Adrenal gland (tissue), 12 donors: Measurements from ENCODE around the gene NACA2. TPM values are rescaled to one million over a fixed set of nuclear protein-coding genes. Genes with fewer than 3 reads are reported as not detected.

ENCODE experiments used
- DNase-seq, 7 donors: peaks; one replicate each; pipeline ENCODE4 v3.0.0-alpha.2; 2019 to 2020
- H3K27ac ChIP-seq, 5 donors: fragments of 200-600 bp; sonication (generic) in 4 of 5; 1 replicate in 3 of 5; 2 replicates in 2 of 5; pipeline versions ENCODE4 v1.5.1 to v1.8.0; 2016 to 2020; ENCODE audit warnings: mild to moderate bottlenecking in 1 of 5
- H3K27me3 ChIP-seq: fragments of 200-600 bp; 2 replicates; pipeline ENCODE4 v1.8.0; 2021
- H3K36me3 ChIP-seq, 2 donors: fragments of 200-600 bp; replicated peaks in 1 of 2; 1 replicate in 1 of 2; 2 replicates in 1 of 2; pipeline versions ENCODE4 v1.5.1 to v1.8.0; 2018 to 2022
- H3K4me1 ChIP-seq, 2 donors: fragments of 200-600 bp; replicated peaks in 1 of 2; 1 replicate in 1 of 2; 2 replicates in 1 of 2; pipeline versions ENCODE4 v1.5.1 to v1.8.0; 2018 to 2021
- H3K4me3 ChIP-seq, 4 donors: fragments of 200-600 bp; sonication (generic) in 3 of 4; one replicate each; pipeline ENCODE4 v1.5.1; 2016 to 2018
- H3K9me3 ChIP-seq, 3 donors: fragments of 200-600 bp; sonication (generic) in 1 of 3; replicated peaks in 1 of 3; 1 replicate in 2 of 3; 2 replicates in 1 of 3; pipeline versions ENCODE4 v1.5.1 to v1.8.0; 2016 to 2021
- POLR2A ChIP-seq, 2 donors: fragments of 450-650 bp; IDR thresholded peaks; one replicate each; pipeline ENCODE4 v1.6.1; 2017; ENCODE audit warnings: antibody characterized with exemption in 2 of 2, mild to moderate bottlenecking in 2 of 2, moderate library complexity in 1 of 2
- WGBS, 4 donors: extraction: QIAGEN DNeasy Blood & Tissue Kit in 2 of 4; methylation state at CpG; one replicate each; pipeline versions ENCODE4 v1.1.5 to v1.1.7; 2013 to 2017; 5-methylcytosine and 5-hydroxymethylcytosine counted together
- intact Hi-C, 2 donors: fragments of 100-400 bp; cut with DNase I; formaldehyde crosslinking; loops; one replicate each; pipeline versions ENCODE4 v1.14.1 to v1.15.0; 2022 to 2023
- polyA plus RNA-seq, 3 donors: library from polyadenylated mRNA; stranded (reverse); fragments of 200-250 nt in 2 of 3; fragments of 350-450 nt in 1 of 3; fragmentation: Illumina TruSeq in 1 of 3; extraction: RNeasy Lipid Tissue Mini Kit (QIAGEN cat#74804) in 1 of 3; gene quantifications; one replicate each; pipeline ENCODE4 v1.2.3, GENCODE V29; 2013 to 2014
- total RNA-seq, 9 donors: library from RNA; depleted of rRNA in 4 of 9; stranded (reverse); fragments of >200 nt in 4 of 9; fragments of 120-200 nt in 1 of 9; fragmentation: NEBNext Ultra II Directional in 1 of 9; extraction: Animal tissue kit (Norgen Biotek cat#: 25700) in 1 of 9; gene quantifications; one replicate each; pipeline versions ENCODE4 v1.1.0 to v1.2.4, GENCODE V29; 2013 to 2023
- TF ChIP-seq, protein P1 (sequence below), 6 experiments: fragments of 450-650 bp in 4 of 6; fragments of 200-600 bp in 2 of 6; sonication (generic) in 1 of 6; IDR thresholded peaks; 1 replicate in 5 of 6; 2 replicates in 1 of 6; pipeline versions ENCODE4 v1.5.1 to v1.8.0; 2016 to 2021; ENCODE audit warnings: antibody characterized with exemption in 6 of 6, mild to moderate bottlenecking in 2 of 6, moderate library complexity in 1 of 6
- donor health status: healthy with polysubstance abuse.
- donor health status: Bipolar disorder and iron deficiency.
- donor health status: DM: yes; HTN: yes; CAD: no.
- donor health status: DM: no; HTN: no; CAD: no.
- donor health status: DM: no; HTN: no; CAD: no.
- donor health status: DM: yes; HTN: yes; CAD: no.

NACA2 gene
- total and polyA plus RNA-seq, 12 donors = 0.27 to 0.28 TPM; not detected in 10

DNA sequence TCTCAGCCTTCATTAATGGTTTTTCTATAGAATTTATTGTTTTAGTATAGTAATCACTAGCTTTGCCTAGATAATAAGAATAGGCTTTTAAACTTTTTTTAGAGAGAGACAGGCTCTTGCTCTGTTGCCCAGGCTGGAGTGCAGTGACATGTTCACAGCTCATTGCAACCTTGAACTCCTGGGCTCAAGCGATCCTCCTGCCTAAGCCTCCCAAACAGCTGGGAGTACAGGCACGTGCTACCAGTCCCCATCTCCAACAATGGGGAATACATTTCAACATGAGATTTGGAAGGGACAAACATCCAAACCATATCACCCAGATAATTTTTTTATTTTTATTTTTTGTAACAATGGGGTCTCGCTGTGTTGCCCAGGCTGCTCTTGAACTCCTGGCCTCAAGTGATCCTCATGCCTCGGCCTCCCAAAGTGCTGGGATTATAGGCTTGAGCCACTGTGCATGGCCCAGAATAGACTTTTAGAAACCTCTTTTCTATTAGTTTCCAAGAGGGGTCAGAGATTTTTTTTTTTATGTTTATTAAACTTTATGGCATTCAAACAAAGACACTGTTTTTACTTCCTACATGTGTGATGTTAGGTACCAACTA, 7.3 kb downstream of the NACA2 start:
- no peak for TF ChIP-seq POLR2A (IDR thresholded peaks at IDR 0.05)
- TF ChIP-seq, protein P1, sequence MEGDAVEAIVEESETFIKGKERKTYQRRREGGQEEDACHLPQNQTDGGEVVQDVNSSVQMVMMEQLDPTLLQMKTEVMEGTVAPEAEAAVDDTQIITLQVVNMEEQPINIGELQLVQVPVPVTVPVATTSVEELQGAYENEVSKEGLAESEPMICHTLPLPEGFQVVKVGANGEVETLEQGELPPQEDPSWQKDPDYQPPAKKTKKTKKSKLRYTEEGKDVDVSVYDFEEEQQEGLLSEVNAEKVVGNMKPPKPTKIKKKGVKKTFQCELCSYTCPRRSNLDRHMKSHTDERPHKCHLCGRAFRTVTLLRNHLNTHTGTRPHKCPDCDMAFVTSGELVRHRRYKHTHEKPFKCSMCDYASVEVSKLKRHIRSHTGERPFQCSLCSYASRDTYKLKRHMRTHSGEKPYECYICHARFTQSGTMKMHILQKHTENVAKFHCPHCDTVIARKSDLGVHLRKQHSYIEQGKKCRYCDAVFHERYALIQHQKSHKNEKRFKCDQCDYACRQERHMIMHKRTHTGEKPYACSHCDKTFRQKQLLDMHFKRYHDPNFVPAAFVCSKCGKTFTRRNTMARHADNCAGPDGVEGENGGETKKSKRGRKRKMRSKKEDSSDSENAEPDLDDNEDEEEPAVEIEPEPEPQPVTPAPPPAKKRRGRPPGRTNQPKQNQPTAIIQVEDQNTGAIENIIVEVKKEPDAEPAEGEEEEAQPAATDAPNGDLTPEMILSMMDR (IDR thresholded peaks at IDR 0.05) = no peak
- Histone ChIP-seq H3K4me1 (no peaks in the 10 kb centered on the region), H3K36me3 (no peaks in the 10 kb centered on the region), H3K9me3 (no peaks in the 10 kb centered on the region), H3K27ac (no peak overlapping the region), H3K4me3 (no peak overlapping the region), H3K27me3 (peaks cover 5% of the 10 kb centered on the region)
- intact Hi-C loops = no loop called here
- WGBS, 4 donors = 88 to 91% (median 90%) methylated on average over 4 of the region's 4 CpGs
- DNase-seq = no peak

DNA sequence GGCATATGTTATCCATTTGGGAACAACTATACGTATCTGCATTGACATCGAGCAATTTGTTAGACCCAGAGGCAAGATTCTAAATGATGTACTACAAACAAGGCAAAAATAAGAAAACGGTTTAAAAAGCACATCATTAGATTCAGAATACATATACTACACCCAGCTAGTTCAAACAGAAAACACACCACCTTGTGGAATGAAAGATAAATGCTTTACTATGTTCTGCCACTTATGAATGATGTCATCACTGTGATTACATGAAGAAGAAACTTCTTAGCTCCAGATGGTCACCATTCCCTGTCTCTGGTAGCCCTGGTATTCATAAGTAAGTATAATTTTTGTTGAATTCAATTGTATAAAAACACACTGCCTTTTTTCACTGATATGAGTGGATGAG, 7.8 kb downstream of the NACA2 start:
- H3K4me1 ChIP-seq = no peaks in the 10 kb centered on the region
- TF ChIP-seq, protein P1 (IDR thresholded peaks at IDR 0.05) = peak in 2 of 6 experiments; percentile 3 to 12
- TF ChIP-seq POLR2A (IDR thresholded peaks at IDR 0.05) = no peak
- intact Hi-C loops = no loop called here
- no peak overlapping the region for H3K4me3 ChIP-seq
- H3K36me3 ChIP-seq = no peaks in the 10 kb centered on the region
- DNase-seq = no peak
- no peaks in the 10 kb centered on the region for H3K9me3 ChIP-seq
- peaks cover 5% of the 10 kb centered on the region for H3K27me3 ChIP-seq
- H3K27ac ChIP-seq = no peak overlapping the region
- 76 to 84% (median 78%) methylated on average over 3 of the region's 3 CpGs for WGBS, 4 donors

DNA sequence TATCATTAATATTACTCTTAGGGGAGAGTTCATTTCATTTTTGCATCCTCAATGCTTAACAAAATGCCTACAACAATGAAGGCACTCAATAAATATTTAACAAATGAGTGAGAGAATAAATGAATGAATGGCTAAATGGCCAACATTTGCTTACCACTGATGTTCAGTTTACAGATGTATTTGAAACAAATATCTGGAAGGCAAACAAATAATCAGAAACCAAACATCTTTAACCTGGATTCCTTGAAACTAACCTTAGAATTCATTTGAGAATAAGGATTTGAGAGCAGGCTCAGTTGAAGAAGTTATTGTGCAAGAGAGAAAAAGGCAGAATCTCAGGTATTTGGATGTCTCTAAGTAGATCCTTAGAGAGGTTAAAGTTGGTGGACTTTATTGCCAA, 8.4 kb downstream of the NACA2 start:
- H3K27ac ChIP-seq = no peak overlapping the region
- peaks cover 5% of the 10 kb centered on the region for H3K27me3 ChIP-seq
- no peaks in the 10 kb centered on the region for H3K9me3 ChIP-seq
- no peaks in the 10 kb centered on the region for H3K36me3 ChIP-seq
- no peaks in the 10 kb centered on the region for H3K4me1 ChIP-seq
- no peak for DNase-seq
- intact Hi-C loops = no loop called here
- TF ChIP-seq POLR2A (IDR thresholded peaks at IDR 0.05) = no peak
- TF ChIP-seq, protein P1 (IDR thresholded peaks at IDR 0.05) = no peak
- no peak overlapping the region for H3K4me3 ChIP-seq

DNA sequence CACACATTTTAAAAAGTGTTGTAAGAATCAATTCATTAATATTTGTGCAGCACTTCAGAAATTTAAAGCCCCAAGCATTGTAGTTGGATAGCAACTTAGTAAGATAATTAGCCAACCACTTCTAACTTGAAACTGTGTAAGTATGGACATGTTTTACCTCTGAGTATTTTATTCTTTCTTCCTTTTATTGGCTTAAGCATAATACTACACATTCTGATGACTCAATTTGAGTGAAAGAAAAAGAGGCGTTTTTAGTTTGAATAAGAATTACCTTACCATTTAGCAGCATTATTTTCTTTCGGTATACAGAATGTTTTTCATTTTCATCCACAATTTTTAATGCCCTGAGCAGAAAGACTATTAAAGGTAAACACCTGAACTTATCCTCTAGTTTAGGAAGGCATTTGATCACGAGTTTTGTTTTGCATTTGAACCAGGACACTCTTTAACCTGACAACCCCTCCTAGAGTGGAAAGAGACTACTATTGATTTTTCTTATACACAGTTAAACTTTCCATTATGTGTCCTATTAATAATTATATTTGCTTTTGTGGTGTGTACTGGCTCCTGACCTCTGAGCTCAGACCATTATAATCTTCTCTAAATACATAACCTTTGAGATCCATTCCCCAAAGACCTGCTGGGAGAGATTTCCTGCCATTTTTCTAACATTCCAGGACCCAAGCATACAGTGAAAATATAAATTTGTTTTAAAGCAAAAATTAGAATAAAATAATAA, 9.2 kb downstream of the NACA2 start:
- peaks cover 5% of the 10 kb centered on the region for H3K27me3 ChIP-seq
- WGBS, 4 donors = 65 to 82% (median 75%) methylated on average over 3 of the region's 3 CpGs

More for the DNA sequence above, 9.2 kb downstream of the NACA2 start:
- intact Hi-C loops = no loop called here
- no peak overlapping the region for H3K4me3 ChIP-seq
- no peak for DNase-seq
- H3K27ac ChIP-seq = no peak overlapping the region
- no peaks in the 10 kb centered on the region for H3K9me3 ChIP-seq
- TF ChIP-seq POLR2A (IDR thresholded peaks at IDR 0.05) = no peak
- TF ChIP-seq, protein P1 (IDR thresholded peaks at IDR 0.05) = no peak
- H3K4me1 ChIP-seq = no peaks in the 10 kb centered on the region
- H3K36me3 ChIP-seq = no peaks in the 10 kb centered on the region
